Measurements from ENCODE around the gene CALD1.

Gene CALD1

GRCh38 chr7:134788191-134788590, 8.8 kb downstream of the CALD1 start:
- DNase-seq = no peak

GRCh38 chr7:134789967-134790685, 10.7 kb downstream of the CALD1 start:
- no peak for DNase-seq

DNA sequence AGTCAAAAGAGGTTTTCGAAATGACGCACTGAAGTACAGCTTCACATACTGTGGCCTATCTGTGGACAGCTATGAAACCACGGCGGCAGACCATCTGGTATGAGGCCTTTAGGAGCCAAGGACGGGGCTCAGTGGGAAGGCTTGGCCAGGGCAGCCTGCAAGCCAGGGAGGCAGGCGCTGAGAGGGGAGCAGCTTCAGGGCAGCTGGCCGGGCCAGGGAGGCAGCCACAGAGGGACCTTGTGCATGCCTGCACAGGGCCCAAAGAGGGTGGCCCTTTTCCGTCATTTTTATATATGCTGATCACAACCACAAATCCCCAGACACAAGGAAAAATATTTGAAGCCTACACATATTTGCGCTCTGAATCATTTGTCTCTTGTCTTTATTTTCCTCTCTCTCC, 13.5 kb downstream of the CALD1 start:
- no peak for DNase-seq

DNA sequence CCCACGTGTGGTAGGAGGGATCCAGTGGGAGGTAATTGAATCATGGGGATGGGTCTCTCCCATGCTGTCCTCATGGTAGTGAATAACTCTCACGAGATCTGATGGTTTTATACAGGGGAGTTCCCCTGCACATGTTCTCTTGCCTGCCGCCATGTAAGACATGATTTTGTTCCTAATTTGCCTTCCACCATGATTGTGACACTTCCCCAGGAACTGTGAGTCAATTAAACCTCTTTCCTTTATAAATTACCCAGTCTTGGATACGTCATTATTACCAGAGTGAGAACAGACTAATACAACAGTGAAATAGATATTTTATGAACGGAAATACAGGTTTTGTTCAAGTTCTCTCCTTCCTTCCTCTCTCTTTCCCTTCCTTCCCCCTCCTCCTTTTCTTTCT, 15.8 kb downstream of the CALD1 start:
- no peak for DNase-seq

DNA sequence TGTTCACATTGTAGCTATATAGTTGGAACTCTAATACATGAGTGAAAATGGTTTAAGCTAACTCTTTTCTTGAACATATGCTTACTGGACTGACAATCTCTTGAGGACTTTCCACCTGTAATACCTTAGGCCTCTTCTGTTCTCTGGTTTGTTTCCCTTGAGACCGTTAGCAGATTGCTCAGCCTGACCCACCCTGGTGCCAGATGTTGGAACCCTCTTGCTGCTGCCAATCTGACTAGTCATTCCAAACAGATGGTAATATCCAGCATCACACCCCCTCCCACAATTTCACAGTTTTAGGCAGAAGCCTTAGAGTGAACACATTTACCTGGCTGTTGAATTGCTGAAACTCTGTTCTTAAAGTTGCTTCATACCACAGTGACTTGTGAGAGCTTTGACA, 18.7 kb downstream of the CALD1 start:
- DNase-seq = no peak

DNA sequence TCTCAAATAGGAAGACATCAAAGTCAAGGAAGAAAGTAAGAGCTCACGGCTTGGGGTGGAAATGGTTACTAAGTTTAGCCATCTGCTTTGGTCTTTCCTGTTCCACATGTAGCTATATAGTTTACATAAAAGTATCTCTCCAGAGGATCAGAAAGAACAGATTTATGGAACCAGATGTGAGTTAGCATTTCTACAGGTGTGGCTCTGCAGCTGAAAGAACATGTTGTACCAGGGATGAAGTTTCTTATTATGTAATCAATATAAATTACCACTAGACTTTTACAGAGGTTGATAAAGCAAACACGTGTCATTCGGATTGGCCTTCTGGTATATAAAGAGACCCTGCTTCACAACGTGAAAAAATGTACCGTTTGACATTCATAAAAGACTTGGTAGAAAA, 19.9 kb downstream of the CALD1 start:
- no peak for DNase-seq

DNA sequence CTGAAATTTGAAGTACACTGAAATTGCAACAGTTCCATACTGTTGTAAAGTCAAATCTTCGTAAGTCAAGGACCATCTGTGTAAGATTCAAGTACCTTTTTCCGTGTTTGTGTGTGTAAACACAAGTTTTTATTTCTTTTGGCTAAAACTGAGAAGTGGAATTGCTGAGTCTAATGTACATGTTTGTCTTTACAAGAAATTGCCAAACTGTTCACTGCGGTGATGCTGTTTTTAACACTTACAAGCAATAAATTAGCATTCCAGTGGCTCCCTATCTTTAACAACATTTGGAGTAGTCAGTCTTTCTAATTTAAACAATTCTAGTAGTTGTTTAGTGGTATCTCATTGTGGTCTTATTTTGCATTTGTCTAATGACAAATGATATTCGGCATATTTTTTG, 23.3 kb downstream of the CALD1 start:
- DNase-seq = no peak

DNA sequence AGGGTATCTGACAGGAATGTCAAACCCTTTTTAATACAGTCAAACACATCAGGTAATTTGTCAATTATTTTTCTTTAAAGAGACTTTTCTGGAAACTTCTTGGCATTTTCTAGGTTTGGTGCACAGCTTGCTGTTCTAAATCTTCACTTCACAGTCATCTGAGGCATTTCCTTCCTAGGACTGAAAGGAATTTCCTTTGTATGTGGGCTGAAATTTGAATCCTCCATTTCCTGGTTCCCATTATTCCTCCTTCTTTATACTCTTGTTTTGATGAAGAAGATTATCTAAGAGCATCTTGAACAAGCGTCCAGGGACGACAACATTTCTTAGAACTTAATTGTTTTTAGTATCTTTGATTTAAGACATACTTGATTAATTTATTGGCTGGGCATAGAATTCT, 24.9 kb downstream of the CALD1 start:
- DNase-seq = no peak

DNA sequence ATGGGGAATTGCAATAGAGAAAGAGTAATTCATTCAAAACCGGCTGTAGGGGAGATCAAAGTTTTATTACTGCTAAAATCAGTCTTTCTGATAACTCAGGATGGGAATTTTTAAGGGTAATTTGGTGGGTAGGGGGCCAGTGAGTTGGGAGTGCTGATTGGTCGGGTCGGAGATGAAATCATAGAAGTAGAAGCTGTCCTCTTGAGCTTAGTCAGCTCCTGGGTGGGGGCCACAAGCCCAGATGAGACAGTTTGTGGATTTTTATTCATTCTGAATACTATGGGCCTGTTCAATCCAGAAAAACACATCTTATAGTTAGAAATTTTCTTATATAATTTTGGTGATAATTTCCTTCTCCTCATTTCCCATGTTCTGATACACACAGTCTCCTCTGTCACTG, 25.4 kb downstream of the CALD1 start:
- no peak for DNase-seq

DNA sequence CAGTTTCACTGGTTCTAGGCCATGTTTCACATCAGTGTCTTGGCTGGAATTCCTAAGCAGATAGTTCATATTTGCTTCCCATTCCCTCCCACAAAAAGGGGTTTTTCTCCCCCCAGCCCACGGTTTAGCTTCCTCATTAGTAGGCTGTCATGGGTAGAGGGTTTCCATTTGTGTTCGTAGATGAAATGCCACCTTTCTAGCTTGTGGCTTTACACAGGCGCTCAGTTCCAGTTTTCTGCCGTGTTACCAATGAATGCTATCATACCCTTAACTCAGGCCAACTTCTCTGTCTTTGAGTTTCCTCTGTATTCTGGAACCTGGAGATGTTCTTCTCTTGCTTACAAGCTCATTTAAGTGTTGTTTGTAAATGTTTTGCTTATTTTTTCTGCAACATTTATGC, 26.8 kb downstream of the CALD1 start:
- DNase-seq = no peak

DNA sequence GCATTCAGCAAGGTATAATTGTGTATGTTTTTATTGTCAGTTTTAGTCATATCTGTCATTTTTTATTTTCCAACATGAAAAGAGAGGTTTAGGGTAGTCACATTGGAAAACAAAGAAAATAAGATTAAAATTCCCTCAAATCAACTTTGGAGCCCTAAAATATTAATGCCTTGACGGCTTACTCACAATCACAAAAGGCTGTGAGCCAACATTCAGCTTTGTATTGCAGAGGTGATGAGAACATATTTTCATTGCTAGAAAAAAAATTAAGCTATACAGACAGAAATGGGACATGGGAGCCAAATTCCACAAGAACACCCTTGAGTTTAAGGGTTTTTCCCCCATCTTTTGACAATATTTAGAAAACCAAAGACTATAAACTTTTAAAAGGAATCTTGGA, 30.2 kb downstream of the CALD1 start:
- no peak for DNase-seq

GRCh38 chr7:134811765-134812164, 32.3 kb downstream of the CALD1 start:
- DNase-seq = no peak

GRCh38 chr7:134813663-134814396, 34.4 kb downstream of the CALD1 start:
- no peak for DNase-seq

DNA sequence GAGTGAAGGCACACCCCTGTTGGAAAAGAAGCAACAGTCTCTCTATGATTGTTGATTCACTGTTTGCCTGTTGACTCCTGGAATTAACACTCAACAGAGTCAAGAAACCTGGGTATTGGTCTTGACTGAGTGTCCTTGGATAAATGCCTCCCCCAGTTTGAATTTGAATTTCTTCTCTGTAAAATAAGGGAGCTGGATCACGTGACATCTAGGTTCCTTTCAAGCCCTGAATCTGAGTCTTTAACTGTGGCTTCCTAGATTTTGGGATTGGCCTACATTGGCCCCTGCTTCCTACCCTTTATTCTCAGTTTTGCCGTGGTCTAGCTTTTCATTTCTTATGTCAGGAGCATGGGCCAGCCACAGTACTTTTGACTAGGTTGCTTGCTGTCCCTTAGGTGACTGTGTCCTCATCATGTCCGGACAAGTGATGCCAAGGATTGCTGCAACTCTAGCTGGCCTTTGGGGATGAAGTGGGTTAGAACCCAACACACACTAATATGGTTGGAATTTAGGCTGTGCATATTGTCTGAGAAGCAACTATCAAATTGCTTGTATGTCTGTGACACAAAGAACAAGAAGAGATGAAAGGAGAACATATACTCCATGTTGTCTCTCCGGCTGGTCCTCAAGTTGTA, 35.4 kb downstream of the CALD1 start:
- DNase-seq = no peak

GRCh38 chr7:134818613-134819345, 39.3 kb downstream of the CALD1 start:
- DNase-seq = no peak

DNA sequence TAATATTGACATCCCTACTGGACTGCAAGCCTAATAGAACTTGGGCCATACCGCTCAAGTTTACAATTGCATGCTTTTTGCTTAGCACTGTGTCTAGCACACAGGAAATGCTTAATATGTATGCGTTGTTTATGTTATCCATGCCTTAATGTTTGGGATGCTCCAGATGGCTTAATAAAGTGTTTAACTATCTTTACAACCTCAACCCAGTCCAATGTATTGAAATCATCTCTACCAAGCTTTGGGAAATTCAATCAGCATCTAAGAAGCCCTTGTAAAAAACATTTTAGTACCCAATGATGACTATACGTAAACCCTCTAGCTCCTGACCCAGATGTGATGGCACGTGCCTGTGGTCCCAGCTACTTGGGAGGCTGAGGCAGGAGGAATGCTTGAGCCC, 40.0 kb downstream of the CALD1 start:
- no peak for DNase-seq

DNA sequence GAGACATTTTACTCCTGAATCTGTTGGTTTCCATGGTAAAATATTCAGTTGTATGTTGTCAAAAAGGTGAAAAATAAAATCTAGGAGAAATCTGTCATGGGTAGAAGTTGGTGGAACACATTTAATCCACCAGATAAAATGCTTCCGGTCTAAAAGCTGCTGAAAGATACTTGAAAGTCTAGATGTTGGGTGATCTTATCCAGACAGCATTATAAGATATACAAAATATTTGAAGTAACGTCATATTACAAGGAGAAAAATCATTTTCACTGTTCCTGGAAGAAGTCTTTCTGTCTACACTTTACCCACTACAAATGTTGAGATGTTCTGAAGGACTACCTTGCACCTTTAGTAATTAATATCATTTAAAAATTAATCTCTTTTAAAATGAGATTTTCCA, 40.9 kb downstream of the CALD1 start:
- no peak for DNase-seq

- DNase-seq = no peak
These were observed 41.3 kb downstream of the CALD1 start for GRCh38 chr7:134820778-134821177.

DNA sequence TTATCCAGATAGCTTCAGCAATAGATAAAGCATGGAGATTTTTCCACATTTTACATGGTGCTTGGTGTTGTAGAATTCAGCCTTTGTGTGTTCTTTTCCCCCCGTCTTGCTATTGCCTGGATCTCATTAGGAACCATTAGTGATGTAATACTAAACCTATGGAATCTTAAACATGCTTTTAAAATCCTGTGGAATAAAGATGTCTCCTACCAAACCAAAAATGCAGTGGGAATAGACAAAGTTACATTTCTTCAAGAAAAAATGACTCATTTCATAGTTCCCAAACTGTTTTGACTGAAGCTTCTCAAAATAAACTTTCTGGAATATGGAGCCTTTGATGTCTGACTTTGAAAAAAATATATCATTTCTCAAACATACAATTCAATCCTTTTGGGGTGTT, 44.0 kb downstream of the CALD1 start:
- no peak for DNase-seq

GRCh38 chr7:134825666-134826065, 46.2 kb downstream of the CALD1 start:
- no peak for DNase-seq

GRCh38 chr7:134826105-134826504, 46.7 kb downstream of the CALD1 start:
- no peak for DNase-seq

DNA sequence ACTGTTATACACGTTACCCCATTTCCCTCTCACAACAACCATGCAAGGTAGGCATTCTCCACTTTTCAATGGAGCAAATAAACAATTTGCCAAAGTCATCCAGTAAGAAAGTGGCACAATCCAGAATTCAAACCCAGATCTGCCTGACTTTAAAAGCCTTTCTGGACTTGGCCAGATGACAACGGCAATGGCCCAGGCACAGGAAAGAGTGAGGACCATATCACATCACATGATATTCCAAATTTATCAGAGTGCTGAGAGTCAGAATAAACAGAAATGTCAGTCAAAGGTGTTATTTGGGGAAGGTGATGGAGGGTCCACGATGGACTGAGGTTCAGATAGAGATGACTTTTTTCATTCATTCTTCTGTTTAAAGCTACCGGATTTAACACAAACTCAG, 48.0 kb downstream of the CALD1 start:
- no peak for DNase-seq

GRCh38 chr7:134827889-134828288, 48.5 kb downstream of the CALD1 start:
- no peak for DNase-seq

DNA sequence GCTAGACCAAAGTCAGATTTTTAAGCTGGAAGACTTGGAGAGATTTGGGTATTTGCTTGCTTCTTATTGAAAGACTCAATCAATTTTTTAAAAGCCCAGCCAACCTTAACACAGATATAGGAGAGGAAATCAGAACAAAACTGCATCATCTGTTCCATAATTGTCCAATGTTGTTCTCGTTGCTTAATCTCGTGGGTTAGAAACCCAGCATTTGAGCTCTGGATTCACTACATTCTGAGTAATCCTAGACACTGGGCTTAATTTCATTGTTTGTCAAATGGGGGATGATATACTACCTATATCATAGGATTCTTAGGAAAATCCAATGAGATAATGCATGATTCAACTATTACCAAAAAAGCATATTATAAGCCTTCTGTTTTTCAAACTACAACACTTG, 48.9 kb downstream of the CALD1 start:
- no peak for DNase-seq
